Endometrium (tissue), 2 donors: ENCODE results near the gene PDHX.
"Not testable (repeated sequence)": the region's sequence is repeated elsewhere in the genome, so short reads cannot be mapped to it uniquely, and the experiment has no call there.

Source experiments
- FAIRE-seq: peaks from 2 replicates; lab custom pipeline; 2012; peaks lifted over from hg19 to GRCh38; lab: Jason Lieb, UNC
- donor health status: control.
- donor health status: control.

Gene PDHX

DNA sequence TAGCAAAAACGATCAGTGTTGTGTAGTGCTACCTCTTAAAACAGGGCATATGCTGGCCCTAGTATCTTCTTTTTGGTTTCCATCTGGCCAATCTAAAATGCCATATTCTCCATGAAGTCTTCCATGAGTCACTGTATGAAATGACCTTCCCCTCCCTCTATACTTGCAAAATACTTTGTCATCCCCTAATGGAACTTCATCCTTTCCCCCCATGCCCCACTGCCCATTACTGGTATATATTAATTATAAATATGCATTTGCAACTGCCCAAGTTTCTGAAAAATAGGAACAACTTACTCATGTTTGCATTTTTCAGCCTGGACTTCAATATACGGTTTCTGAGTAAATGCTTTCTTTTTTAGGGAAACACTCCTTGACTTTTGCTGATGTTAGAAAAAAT lies 4.7 kb upstream of the PDHX start:
- FAIRE-seq = no peak

DNA sequence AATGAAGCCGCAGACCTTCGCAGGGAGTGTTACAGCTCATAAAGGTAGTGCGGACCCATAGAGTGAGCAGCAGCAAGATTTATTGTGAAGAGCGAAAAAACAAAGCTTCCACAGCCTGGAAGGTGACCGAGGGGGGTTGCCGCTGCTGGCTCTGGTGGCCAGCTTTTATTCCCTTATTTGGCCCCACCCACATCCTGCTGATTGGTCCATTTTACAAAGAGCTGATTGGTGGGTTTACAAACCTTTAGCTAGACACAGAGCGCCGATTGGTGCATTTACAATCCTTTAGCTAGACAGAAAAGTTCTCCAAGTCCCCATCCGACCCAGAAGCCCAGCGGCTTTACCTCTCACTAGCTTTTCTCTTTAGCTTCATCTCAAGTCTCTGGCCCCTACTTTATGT lies 2.9 kb upstream of the PDHX start:
- FAIRE-seq = not testable (repeated sequence)

DNA sequence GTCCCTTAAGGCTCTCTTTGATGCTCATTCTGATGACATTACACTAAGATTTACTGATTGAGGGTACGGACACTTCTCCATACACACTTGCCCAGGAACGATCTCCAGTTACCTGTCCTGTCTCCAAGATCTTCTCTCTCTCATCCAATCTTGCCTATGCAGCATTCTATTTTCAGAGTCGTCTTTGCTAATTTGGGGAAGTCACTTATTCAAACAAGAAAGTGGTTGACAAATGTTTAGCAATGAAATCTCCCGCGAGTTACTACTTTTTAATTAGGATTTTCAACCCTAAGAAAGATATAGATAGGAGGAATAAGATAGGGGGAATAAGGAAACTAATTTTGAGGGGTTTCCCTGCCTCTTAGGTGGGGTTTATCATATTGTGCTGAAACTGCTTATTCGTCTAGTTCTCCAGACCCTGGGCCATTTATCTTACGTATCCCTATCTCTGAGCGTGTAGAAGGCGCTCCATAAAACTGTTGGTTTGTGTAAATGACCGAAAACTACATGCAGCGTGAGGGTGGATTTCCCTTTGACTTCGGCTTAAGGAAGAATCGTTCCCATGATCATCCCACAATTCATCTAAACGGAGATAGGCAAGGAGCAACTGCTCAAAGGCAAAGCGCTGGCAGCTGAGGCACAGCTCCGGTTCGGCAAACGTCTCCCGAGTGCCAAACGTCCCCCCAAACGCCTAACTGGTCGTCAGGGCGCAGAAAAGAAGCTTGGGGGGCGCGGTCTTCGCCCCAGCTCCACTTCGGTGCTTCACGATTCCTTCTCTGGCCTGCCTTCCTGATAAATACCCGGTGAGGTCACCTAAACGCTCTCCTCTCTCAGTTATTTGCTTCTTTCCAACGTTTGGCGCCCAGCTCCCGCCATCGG lies 1.0 kb upstream of the PDHX start:
- no peak for FAIRE-seq

DNA sequence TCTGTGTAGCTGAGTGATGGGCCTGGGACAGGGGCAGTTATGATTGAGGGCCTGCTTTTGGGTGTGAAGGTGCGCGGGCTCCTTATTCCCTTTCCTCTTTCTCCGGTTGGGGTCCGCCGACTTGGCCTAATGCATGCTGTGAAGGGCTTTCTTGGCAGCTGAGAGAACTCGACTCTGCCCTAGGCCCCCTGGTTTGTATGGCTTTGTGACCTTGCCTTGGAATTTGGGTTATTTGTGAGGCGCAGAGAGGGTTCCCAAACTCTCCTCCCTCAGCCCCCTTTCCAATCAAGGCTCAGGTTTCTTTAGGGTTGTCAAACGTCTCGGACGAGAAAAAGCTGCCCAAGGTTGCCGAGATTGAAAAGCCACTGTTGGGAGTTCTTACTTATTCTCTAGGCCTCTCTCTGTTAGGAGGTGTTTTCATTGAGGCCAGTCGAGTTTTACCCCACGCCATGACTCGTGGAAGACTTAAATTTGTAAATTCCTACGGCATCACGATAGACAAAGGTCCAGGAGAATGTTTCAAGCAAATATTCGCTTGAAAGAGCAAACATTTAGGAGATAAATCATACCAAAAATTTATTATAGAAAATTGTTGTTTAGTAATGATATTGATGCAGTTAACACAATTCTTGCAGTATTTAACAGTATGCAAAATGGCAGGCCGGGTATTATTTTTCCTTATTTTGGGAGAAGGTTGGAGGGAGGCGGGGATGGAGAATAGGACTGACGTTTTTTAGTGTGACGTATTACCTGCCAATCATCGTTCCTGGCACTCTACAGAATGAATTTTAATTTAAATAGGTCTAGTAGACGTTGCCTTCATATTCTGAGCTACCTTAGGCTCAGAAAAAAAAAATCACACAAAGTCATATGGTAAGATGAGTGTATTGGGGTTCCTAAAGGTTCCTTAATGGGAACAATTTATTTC lies 689 bp downstream of the PDHX start:
- no peak for FAIRE-seq

DNA sequence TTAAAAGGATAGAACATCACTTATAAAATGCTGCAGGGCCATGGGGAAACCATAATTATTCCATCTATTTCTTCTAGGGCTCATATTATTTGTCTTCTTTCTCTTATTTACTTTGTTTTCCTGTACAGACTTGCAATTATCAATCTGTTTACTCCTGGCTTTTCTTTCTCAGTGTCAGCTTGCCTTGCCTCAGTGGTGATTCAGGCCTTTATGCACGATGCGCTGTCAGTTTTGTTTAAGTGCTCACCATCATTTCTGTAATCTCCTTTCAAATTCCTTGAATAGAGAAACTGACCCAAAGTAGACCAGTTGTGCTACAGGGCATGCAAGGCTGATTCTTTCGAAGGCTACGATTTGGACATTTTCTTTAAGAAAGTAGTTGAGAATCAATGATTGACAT lies 4.7 kb downstream of the PDHX start:
- no peak for FAIRE-seq

DNA sequence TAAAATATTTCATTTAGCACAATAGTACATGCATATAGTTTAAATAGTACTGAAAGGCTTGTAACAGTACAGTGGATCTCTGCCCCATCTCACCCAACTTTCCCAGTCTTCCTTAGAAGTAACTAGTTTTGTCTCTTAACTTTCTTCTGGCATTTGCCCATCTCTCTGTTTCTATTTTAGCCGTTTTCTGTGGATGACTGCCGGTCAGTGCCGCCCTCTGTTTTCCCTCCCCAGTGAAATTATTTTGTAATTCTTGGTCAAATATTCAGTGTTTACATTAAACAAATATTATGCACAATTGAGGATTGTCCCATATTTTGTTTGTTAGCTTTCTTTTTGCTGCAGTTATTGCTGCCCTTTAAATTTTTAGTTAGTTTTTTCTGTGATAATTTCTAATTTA lies 8.3 kb downstream of the PDHX start:
- no peak for FAIRE-seq

DNA sequence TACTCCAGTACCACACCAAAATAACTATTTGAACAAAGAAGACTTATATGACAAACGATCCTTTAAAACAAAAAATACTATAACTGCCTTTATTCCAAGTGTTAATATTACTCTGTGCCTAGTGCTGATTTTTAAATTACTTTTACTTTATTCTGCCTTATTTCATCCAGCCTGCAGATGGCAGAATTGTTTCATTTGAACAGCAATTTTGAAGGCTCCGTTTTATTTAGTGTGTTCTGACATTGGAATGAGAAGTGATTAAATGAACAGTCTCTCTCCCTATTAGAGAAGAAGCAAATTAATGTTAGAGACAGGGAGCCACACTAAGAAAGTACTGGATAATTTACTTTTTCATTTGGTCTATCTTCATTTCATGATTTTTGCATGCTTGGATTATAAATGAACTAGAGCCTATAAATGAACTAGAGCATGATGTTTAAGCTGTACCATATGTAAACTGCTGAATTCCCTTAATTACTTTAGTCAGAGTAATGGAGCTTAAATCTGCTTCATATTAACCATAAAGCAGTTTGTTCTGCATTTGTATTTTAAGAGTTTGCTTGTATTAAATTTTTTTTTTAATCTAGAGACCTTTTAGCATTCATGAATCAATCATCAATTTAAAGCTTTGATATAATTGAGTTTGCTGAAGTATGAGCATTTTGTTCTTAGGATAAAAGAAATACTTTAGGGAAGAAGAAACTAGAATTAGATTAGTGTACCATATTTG lies 9.8 kb downstream of the PDHX start:
- peak; percentile 95 for FAIRE-seq

DNA sequence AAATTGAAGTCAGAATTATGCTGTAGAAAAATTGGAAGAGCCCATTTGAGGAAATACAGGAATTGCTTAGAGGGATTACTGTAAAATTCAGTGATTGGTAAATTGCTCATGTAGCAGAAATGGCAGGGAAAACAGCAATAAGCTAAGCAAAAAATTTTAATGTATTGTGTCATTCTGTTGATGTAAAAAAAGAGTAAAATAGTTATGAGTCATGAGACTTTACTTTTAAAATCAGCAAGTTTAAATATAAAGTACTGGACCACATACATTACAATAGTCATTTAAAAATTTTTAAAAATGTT lies 10.4 kb downstream of the PDHX start:
- no peak for FAIRE-seq

DNA sequence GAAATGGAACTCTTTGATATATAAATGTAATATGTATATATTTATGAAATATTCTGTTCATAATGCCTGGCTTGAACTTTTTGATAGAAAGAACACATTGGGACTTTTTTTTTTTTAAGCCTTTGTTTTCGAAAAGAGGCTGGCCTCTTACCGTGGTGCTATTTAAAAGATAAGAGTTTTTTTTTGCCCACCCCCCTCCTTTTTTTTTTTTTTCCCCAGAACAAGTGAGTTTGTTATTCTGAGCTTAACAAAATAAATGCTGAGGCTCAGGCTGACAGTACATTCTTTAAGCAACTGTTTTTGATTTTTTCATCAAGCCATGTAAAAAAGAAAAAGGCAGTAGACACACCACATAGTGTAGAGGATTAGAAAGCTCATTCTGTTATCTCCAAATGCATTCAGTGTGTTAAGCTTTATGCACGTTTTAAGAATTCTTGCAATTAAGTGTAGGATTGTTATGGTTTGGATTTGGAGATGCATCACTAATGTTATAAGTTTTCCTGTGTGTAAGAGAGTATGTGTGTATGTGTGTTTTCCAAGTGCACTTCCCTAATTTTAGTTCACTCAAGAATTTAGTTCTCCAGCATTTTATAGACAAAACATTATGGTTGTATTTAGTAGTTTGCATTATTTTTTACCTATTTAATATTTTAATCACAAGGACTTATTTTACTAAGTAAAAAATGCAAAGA lies 12.0 kb downstream of the PDHX start:
- FAIRE-seq = no peak

DNA sequence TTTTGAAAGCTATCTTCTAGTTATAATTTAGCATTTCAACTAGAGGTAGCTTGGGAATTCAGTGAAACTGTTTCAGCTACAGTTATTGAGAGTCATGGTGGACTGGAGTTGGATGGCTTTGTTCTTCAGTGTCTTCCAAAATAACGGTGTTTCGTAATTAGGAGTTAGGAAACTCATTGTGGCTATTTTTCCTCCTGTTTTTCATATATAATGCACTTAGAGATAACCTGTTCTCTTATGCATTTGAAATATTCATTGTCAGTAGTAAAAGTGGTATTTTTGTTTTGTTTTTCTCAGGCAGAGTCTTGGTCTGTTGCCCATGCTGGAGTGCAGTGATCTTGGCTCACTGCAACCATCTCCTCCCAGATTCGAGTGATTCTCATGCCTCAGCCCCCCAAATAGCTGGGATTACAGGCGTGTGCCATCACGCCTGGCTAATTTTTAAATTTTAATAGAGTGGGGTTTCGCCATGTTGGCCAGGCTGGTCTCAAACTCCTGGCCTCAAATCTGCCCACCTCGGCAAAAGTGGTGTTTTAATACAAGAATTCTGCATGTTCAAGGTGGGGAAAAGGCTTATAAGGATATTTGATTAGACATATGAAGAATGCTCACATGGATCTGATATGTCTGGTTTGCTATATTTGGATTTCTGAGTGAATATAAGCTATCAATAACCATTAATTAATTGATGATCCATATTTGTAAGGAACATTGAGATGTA lies 12.7 kb downstream of the PDHX start:
- no peak for FAIRE-seq

DNA sequence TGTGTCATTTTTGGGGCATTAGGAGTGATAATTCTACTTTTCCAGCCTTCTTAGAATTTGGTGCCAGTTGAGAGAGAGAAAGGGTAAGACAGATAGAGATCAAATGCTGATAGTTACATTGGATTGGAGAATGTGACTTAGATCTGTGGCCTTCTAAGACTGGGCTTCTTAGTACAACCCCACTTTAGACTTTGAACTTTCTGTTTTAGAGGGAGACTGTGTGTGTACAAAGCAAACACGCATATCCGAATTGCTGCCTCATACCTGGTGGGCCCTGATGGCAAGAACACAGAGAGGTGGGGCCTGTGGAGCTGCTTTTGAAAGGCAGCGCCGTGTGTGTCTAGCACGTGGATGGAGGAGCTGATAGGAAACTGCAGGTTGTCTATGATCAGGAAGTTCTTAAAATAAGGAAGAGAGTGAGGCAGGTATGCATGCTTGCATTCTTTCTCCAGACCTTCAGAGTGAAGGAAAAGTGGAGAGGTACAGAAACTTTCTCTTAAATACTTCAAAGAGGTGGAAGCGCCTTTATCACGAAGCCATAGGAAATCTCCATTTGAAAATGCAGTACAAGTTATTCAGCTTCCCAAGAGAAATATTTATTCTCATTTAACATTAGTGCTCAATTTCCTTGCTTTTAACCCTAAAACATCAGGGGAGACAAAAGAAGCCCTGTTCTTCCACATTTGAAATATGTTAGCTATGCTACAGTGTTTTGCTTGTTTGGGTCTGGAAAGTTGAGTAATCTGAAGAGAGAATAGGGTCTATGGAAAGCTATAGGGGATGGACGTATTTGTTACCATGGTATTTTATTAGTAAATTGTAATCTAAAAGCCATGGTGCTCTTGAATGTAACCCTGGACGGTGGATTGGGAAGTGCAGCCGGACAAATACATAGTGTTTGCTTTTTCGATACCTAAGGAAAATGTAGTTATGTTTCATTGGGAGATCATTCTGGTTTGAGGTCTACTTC lies 13.7 kb downstream of the PDHX start:
- no peak for FAIRE-seq

DNA sequence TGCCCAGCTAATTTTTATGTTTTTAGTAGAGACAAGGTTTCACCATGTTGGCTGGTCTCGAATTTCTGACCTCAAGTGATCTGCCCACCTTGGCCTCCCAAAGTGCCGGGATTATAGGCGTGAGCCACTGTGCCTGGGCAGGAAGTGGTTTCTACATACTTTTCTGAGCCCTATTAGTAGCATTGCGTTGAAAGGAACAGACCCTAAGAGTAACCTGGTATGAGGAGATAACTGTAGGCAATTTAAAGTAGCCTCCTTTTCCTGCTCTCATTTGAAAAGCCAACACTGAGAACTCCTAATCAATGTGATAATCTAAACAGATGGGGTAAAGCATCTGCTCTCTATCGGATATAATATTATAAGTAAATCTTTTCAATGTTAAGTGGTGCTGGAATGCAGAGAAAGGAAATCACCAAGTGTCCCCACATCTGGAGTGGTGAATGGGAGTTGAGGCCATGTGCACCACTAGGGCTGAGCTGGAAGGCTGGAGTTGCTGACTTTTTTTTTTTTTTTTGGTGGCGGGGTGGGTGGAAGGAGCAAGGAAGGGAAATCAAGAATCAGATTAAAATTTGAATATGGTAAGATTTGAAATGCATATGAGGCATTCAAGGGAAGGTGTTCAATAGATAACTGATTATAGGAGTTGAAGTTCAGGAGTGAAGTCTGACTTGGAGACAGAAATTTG lies 20.7 kb downstream of the PDHX start:
- FAIRE-seq = no peak

DNA sequence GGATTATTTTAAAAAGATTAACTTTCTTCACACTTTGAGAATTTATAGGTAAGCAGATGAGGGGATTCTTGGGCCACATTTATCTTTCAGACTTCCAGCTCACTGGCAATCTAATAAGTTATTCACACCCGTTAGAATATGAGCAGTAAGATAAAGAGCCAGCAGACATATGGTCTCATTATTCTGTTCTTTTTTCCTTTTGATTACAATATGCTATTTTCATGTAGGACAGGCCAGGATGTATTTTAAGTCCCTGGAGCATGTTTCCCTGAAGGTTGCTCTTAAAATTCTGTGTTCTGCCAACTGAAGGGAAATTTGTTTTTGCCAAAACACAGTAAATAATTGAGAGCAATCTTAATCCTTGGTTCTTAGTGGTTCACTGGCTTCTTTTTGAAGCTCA lies 22.2 kb downstream of the PDHX start:
- no peak for FAIRE-seq

DNA sequence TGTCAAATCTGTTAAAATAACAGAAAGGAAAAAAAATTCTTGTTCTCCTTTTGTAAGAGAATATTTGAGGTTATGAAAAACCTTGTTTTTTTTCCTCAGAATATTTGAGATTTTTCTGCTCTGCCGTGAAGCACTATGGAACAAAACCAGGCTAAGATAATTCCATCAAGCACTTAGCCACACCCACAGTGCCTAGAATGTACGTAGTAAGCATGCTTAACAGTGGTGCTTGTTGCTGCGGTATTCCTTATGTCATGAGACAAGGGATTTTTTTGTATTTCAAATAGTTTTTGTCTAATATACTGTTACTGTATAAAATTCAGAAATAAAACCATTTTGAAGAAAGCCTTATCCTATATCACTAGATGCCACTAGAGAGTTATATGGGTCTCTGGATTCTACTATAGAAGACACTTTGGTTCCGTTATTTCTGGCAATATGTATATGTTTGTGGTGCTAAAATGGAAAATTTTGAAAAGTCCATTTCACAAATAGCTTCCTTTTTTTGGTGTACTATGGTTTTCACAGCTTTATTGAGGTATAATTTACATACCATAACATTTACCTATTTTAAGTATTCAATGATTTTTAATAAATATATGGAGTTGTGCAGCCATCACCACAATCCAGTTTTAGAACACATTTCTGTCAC lies 23.7 kb downstream of the PDHX start:
- FAIRE-seq = no peak

DNA sequence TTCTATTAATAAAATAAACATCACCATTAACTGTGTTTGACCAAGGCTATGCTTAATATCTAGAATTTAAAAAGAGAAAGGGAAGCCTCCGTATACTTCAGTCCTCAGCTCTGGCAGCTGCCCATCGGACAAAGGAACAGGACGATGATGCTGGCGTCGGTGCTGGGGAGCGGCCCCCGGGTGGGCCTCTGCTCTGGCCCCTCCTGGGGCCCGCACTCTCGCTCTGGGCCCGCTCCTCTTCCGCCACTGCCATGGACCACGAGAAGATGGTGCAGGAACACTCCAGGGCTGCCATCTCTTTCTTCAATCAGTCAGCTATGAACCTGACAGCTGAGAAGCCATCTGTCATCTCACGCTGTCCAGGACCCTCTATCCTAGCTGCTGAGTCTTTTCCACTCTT lies 25.3 kb downstream of the PDHX start:
- FAIRE-seq = no peak

DNA sequence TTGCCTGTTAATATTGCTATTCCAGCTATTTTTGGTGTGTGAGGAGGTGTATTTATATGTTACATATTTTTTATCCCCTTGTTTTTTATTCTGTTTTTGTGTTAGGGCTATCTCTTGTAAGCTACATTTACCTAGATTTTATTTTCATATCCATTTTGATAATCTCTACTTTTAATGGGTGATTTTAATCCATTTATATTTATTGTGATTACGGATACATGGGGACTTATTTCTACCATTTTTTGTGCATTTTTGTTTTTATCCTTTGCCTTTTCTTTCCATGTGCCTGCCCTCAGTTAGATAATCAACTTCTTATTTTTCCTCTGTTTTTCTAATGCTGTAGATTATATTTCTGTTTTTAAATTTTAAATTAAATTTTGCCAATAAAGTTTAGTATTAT lies 28.3 kb downstream of the PDHX start:
- FAIRE-seq = no peak

DNA sequence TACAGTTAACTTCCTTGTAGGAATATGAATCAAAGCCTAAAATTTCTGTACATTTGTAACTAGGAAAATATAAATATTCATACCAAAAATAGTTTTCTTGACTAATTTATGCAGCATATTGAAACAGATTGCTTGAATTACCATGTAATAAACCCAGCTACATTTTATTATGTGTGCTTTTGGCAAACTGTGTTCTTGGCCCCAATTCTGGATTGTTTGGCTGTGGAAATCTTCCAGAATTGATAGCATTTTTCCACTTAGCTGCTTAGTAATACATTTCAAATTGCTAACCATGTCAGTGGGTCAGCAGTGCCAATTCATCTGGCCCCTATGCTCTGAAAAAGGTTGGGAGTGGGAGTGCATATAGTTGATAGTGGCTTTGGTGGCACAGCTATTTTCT lies 32.3 kb downstream of the PDHX start:
- FAIRE-seq = peak; percentile 12

DNA sequence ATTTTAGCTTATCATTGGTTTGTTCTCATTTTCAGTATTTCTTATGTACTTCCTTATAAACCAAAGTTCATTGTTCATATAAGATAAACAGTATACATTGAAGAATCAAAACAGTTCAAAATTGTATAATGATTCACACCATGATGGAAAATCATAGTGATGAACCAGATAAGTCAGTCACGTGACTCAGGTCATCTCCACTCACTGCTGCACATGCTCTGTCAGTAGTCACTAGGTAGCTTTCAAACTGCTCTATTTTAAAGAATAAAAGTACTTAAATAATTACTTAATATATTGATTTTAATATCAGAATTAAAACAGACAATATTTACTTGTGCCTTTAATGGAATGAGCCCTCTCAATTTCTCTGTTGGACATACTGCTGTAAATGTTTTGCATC lies 37.5 kb downstream of the PDHX start:
- no peak for FAIRE-seq

DNA sequence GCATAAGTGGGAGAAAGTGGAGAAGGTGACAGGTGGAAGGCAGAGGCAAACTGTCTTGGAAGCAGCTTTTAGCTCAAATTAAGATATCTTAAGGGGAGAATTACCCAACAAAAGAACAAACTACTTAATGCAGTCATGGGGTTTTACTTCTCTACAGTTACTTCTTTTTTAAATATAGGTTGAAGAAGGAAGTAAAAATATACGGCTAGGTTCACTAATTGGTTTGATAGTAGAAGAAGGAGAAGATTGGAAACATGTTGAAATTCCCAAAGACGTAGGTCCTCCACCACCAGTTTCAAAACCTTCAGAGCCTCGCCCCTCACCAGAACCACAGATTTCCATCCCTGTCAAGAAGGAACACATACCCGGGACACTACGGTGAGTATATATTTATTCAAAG lies 40.8 kb downstream of the PDHX start:
- FAIRE-seq = no peak
